Measurements from ENCODE around the gene BLMH.

The BLMH gene

GRCh38 chr17:30291543-30292285, at the start of gene BLMH:
Gene BLMH, minus strand, starts transcription at chr17:30291944. Its CDS starts 125 bp downstream, at chr17:30291819.
- peak; percentile 72 to 89 for DNase-seq

GRCh38 chr17:30340801-30341356, 49.1 kb upstream of the BLMH start:
- no peak for DNase-seq
- TF ChIP-seq CTCF (IDR thresholded peaks at IDR 0.05), result no peak
- H3K4me3 ChIP-seq, result no peak overlapping the region
- no peaks in the 10 kb centered on the region for H3K36me3 ChIP-seq
- H3K4me1 ChIP-seq, result peaks cover 0 to 27% (median 4%) of the 10 kb centered on the region in 4 donors
- no peaks in the 10 kb centered on the region for H3K9me3 ChIP-seq
- intact Hi-C loops (cut with DNase I; ENCODE audit: low total_unique reads), result no loop called here
- peak overlapping the region; percentile 2 to 30 for H3K27ac ChIP-seq
- no peaks in the 10 kb centered on the region for H3K27me3 ChIP-seq

More at GRCh38 chr17:30291543-30292285, at the start of gene BLMH:
- no peaks in the 10 kb centered on the region for H3K9me3 ChIP-seq
- intact Hi-C loops (cut with DNase I; ENCODE audit: low total_unique reads), result loop anchor here (5.0 kb wide), 1 partner anchor 86 kb away; the partner anchor contains the start of gene CPD
- no peak for TF ChIP-seq CTCF (IDR thresholded peaks at IDR 0.05)
- peak within 1 kb of the TSS; percentile 84 to 89 for H3K4me3 ChIP-seq
- H3K27ac ChIP-seq, result peak within 1 kb of the TSS; percentile 92 to 93
- no peaks in the 10 kb centered on the region for H3K27me3 ChIP-seq
- peaks cover 0 to 27% (median 12%) of the 10 kb centered on the region in 4 donors for H3K4me1 ChIP-seq
- peaks cover 11 to 23% (median 14%) of the 10 kb centered on the region in 3 donors for H3K36me3 ChIP-seq

GRCh38 chr17:30339086-30339485, 47.3 kb upstream of the BLMH start:
- no peak overlapping the region for H3K4me3 ChIP-seq
- no peak overlapping the region for H3K27ac ChIP-seq
- DNase-seq, result no peak
- no peaks in the 10 kb centered on the region for H3K27me3 ChIP-seq
- H3K36me3 ChIP-seq, result no peaks in the 10 kb centered on the region
- no peak for TF ChIP-seq CTCF (IDR thresholded peaks at IDR 0.05)
- peaks cover 0 to 13% (median 4%) of the 10 kb centered on the region in 4 donors for H3K4me1 ChIP-seq
- intact Hi-C loops (cut with DNase I; ENCODE audit: low total_unique reads), result no loop called here
- no peaks in the 10 kb centered on the region for H3K9me3 ChIP-seq

GRCh38 chr17:30337393-30337999, 45.8 kb upstream of the BLMH start:
- no peak overlapping the region for H3K4me3 ChIP-seq
- H3K9me3 ChIP-seq, result no peaks in the 10 kb centered on the region
- DNase-seq, result no peak
- no peak for TF ChIP-seq CTCF (IDR thresholded peaks at IDR 0.05)
- H3K27ac ChIP-seq, result no peak overlapping the region
- H3K27me3 ChIP-seq, result no peaks in the 10 kb centered on the region
- intact Hi-C loops (cut with DNase I; ENCODE audit: low total_unique reads), result no loop called here
- H3K4me1 ChIP-seq, result peaks cover 0 to 11% (median 4%) of the 10 kb centered on the region in 4 donors
- no peaks in the 10 kb centered on the region for H3K36me3 ChIP-seq

- Histone ChIP-seq H3K4me3 (no peak overlapping the region), H3K27ac (no peak overlapping the region), H3K9me3 (no peaks in the 10 kb centered on the region), H3K4me1 (peaks cover 0 to 11% (median 4%) of the 10 kb centered on the region in 4 donors), H3K27me3 (no peaks in the 10 kb centered on the region), H3K36me3 (no peaks in the 10 kb centered on the region)
- DNase-seq, result no peak
- peak; percentile 42 to 60 for TF ChIP-seq CTCF (IDR thresholded peaks at IDR 0.05)
- intact Hi-C loops (cut with DNase I; ENCODE audit: low total_unique reads), result no loop called here
Measured at GRCh38 chr17:30336369-30337171, 44.8 kb upstream of the BLMH start.

Data from tibial artery (tissue), 4 donors.